HG02610 (cell line): ENCODE results near the gene SLC2A13.
A peak's percentile ranks its signal among the peaks of the same experiment; 100 is the strongest.
"Not testable (repeated sequence)": the region's sequence is repeated elsewhere in the genome, so short reads cannot be mapped to it uniquely, and the experiment has no call there.

ENCODE experiments used
- ATAC-seq: cut with Tn5 transposase; IDR thresholded peaks from one replicate; pipeline ENCODE4 v1.9.1; 2021; ENCODE audit warnings: mild to moderate bottlenecking, moderate library complexity; ENCODE audit not compliant: unreplicated experiment

SLC2A13 gene

DNA sequence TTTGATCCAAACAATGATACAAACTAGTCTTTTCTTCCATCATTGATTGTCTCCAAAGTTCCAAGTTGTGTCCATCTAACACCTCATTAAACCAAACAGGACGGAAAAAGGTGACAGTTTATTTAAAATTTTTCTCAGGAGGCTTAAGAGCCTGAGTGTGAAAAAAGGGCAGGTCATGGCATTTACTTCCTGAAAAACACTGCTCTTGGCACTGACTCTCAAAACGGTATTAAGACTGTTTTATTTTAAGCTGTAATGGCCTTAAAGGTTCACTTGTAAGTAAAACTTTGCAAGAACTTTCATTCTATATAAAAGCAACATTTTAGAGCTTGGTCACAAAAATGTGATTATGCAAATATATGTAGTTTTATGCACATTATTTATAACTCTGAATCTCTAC, 222.5 kb downstream of the SLC2A13 start:
- no peak for ATAC-seq

- ATAC-seq = no peak
These were observed 227.1 kb downstream of the SLC2A13 start for GRCh38 chr12:39878753-39879152.

- ATAC-seq = no peak
These were observed 230.2 kb downstream of the SLC2A13 start for GRCh38 chr12:39875721-39876120.

DNA sequence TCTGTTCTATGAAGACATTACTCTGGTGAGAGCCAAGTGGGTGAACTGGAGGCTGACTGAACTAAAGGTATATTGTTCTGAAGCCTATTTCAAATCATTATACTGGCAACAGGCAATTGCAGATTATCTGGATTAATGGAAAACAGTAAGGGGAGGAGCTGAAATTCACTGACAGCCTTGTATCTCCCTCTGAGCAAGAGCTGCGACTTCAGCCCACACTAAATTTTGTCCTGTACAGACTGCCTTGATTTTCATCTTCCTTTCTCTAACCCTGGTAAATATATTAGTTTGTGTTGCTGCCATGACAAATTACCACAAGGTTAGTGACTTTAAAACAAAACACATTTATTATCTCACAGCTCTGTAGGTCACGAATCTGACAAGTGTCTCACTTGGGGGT, 231.1 kb downstream of the SLC2A13 start:
- no peak for ATAC-seq

DNA sequence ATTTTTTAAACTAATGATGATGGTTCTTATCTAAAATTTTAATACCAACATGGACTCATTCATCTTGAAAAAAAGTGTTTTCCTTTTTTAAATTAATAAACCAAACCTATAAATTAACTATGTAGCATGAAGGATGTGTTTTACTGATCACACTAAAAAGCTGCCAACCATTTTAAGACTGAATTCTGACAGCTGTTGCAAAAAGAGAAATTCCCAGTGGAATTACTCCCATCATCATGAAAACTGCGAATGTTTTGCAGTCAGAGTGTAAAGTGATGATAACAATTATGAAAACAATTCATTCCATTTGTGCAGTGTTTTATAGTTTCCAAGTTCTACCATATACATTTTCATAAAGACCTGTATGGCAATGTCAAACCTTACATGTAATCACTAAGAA, 232.8 kb downstream of the SLC2A13 start:
- ATAC-seq = no peak

GRCh38 chr12:39872425-39872824, 233.5 kb downstream of the SLC2A13 start:
- ATAC-seq = no peak

GRCh38 chr12:39868328-39868725, 237.6 kb downstream of the SLC2A13 start:
- ATAC-seq = no peak

DNA sequence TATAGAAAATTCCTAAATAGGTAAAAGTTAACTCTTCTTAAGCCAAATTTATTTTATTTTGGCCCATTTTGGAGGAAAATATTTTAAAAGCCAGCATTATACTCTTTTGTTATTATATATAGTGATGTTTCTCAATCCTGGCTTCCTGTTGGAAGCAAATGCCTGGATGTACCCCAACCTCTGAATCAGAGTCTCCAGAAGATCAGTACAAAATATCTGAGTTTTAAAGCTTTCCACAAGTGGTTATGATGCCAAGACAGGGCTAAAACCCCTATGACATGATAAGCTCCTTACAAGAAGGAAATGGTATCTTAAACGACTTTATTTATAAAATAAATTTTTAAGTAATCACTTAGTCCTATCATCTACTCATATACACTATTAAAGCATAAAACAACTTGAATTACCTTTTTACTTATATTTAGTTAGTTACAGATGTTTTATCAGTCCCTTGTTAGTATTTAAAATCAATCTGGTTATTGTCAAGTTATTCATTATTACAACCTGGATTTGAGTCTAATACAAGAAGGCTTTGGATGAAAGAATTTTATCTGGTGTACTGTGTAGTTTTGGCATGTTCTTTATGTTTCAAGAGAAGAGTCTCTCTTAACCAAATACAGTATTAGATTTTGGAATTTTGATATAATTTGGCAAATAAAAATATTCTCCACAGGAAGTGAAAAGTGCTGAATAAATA, 238.1 kb downstream of the SLC2A13 start:
- no peak for ATAC-seq

GRCh38 chr12:39866135-39866534, 239.7 kb downstream of the SLC2A13 start:
- no peak for ATAC-seq

DNA sequence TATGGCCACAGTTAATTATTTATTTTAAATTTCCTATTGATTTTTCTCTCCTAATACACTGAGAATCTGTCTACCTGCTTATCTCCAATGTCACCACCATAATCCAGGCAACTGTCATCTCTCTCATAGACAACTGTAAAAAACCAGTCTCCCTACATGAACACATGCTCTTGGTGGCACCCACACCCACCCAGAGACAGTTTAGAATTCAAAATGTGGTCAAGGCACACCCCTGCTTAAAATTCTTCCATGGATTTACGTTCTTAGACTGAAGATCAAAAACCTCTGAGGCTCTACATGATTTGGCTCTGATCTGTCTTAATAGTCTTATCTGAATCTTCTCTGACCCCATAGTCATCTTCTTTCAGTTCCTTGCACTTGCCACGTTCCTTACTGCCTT, 245.2 kb downstream of the SLC2A13 start:
- no peak for ATAC-seq

DNA sequence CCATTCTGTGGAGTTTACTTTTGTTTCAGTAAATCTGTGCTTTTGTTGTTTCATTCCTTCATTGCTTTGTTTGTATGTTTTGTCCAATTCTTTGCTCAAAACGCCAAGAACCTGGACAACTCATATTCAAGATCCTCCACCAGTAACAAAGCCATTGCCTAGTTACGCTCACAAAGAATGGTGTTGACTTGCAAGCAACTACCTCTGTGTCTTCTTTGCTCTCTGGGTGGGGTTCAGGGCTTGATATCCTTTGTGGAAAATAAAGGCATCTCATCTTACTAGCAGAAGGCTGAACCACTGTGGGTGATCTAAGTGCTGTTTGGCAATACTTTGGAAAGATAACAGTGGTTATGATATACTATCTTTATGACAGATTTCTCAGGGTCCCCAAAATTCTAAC, 252.9 kb downstream of the SLC2A13 start:
- ATAC-seq = no peak

GRCh38 chr12:39852346-39852745, 253.5 kb downstream of the SLC2A13 start:
- ATAC-seq = no peak

- not testable (repeated sequence) for ATAC-seq
These were observed 257.7 kb downstream of the SLC2A13 start for GRCh38 chr12:39848218-39848617.

DNA sequence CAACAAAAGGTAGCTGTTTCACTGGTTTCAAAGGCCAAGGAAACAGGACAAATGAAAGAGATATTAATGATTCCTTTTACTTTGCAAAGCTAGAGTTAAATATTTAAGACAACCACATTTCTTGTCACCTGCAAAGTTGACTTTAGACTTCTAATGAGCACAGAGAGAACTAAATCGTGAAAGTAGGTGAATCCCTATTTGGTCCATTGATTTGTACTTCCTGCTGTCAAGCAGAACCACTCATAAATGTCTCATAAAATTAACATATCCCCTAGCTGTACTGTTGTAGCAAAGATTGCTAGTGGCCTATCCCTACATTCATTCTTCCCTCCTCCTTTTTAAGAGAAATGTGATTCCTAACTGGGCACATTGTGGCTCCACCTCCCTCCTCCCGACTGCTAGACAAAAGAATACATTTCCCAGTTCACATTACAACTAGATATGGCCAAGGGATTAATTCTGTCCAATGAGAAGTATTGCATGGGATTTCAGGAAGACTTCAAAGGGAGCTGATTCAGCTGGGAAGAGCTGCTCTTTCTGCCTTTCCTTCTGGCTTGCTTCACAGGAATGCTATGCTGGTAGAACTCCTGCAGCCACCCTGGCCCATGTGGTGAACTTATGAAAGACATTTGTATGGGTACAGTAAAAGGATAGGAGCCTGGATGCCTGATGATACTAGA, 258.8 kb downstream of the SLC2A13 start:
- peak; percentile 47 for ATAC-seq

GRCh38 chr12:39846304-39846703, 259.6 kb downstream of the SLC2A13 start:
- ATAC-seq = no peak

DNA sequence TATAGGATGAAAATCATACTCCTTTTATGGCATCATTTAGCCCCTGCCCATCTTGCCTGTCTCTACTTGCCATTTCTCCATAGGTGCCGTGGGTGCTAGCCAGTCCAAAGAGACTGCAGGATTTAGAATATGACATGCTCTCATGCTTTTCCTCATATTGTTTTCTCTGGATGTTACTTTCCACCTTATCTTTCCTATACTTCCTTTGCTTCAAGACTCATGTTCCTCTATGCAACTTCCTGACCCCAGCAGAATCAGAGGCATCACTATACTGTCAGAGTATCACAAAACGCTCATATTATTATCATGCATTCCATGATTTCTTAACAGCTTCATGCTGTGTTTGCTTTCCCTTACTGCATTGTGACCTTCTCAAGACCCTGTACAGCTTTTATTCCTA, 265.5 kb downstream of the SLC2A13 start:
- ATAC-seq = no peak

GRCh38 chr12:39839072-39839471, 266.8 kb downstream of the SLC2A13 start:
- no peak for ATAC-seq

GRCh38 chr12:39835517-39836489, 270.1 kb downstream of the SLC2A13 start:
- ATAC-seq = peak; percentile 68

DNA sequence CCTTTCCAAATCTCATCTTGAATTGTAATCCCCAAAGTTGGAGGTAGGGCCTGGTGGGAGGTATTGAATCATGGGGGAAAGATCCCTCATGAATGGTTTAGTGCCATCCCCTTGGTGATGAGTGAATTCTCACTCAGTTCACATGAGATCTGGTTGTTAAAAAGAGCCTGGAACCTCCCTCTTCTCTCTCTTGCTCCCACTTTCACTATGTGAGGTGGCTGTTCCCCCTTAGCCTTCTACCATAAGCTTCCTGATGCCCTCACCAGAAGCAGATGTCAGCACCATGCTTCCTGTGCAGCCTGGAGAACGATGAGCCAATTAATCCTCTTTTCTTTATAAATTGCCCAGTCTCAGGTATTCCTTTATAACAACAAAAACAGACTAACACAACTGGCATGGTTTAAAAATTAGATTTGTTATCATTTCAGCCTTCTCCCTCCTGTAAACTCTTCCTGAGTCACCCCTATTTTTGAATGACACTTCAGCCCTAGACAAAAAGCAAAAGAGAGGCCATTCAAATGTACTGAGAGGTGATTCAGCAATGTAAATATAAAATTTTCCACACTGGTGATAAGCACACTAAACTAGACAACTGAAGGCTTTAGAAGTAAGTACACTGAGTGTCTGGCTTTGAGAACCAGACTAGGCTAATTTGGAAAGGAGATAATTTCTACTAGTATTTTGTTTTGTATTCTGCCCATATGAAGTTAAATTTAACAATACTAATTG, 274.1 kb downstream of the SLC2A13 start:
- ATAC-seq = no peak

- ATAC-seq = no peak
These were observed 274.9 kb downstream of the SLC2A13 start for GRCh38 chr12:39830852-39831520.
